MM.1S (cell line): ENCODE data around the gene OR51B4.

ENCODE experiments used
- EZH2 ChIP-seq: fragments of 300-600 bp; sonication (generic); optimal IDR thresholded peaks from 2 replicates; pipeline ENCODE3; 2017; ENCODE audit warnings: low read depth, mild to moderate bottlenecking, antibody characterized with exemption, low read length, mixed read lengths
- TF ChIP-seq, protein P1 (sequence below): fragments of 300-600 bp; sonication (generic); IDR thresholded peaks from 2 replicates; pipeline ENCODE4 v1.5.1; 2016; ENCODE audit warnings: antibody characterized with exemption, low read length, mixed read lengths

GRCh38 chr11:5251746-5252145 lies 50.0 kb downstream of the OR51B4 start:
- TF ChIP-seq, protein P1, sequence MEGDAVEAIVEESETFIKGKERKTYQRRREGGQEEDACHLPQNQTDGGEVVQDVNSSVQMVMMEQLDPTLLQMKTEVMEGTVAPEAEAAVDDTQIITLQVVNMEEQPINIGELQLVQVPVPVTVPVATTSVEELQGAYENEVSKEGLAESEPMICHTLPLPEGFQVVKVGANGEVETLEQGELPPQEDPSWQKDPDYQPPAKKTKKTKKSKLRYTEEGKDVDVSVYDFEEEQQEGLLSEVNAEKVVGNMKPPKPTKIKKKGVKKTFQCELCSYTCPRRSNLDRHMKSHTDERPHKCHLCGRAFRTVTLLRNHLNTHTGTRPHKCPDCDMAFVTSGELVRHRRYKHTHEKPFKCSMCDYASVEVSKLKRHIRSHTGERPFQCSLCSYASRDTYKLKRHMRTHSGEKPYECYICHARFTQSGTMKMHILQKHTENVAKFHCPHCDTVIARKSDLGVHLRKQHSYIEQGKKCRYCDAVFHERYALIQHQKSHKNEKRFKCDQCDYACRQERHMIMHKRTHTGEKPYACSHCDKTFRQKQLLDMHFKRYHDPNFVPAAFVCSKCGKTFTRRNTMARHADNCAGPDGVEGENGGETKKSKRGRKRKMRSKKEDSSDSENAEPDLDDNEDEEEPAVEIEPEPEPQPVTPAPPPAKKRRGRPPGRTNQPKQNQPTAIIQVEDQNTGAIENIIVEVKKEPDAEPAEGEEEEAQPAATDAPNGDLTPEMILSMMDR: no peak
- no peak for TF ChIP-seq EZH2
